GM18861 (cell line): Measurements from ENCODE around the gene CAPN11.
"Not testable (repeated sequence)": the region's sequence is repeated elsewhere in the genome, so short reads cannot be mapped to it uniquely, and the experiment has no call there.

Experiments
- ATAC-seq: cut with Tn5 transposase; IDR thresholded peaks from one replicate; pipeline ENCODE4 v1.9.1; 2021; ENCODE audit not compliant: unreplicated experiment

The CAPN11 gene

DNA sequence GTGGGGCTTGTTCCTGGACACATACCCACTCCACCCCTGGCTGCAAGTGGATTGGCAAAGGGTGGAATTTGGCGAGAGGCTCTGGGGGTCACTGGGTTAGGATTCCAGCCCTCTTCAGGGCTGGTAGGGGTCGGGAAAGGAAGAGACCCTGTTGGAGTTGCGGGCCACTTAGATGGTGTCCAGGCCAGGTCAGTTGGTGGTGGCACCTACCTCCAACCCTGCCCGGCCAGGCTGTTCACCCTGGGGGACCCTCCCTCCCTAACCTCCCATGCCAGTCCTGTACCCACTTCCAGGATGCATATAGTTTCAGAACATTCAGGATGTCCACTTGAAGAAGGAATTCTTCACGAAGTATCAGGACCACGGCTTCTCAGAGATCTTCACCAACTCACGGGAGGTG, 21.0 kb downstream of the CAPN11 start:
- ATAC-seq: no peak

- no peak for ATAC-seq
Observed at GRCh38 chr6:44180406-44180805, 21.8 kb downstream of the CAPN11 start.

DNA sequence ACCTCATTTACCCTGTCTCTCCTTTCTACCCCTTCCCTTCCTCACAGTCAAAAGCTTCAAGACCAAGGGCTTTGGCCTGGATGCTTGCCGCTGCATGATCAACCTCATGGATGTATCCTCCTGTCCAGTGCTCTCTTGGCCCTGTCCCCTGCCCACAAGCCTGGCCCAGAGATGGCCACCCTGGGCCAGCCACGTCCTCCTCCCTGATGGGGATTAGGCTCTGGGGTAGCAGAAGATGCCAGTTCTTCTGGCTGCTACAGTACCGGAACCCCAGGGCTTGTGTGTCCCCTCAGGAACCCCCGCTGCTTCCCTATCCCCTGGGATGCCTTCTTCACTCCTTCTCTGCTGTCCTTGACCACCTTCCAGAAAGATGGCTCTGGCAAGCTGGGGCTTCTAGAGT, 22.3 kb downstream of the CAPN11 start:
- no peak for ATAC-seq

DNA sequence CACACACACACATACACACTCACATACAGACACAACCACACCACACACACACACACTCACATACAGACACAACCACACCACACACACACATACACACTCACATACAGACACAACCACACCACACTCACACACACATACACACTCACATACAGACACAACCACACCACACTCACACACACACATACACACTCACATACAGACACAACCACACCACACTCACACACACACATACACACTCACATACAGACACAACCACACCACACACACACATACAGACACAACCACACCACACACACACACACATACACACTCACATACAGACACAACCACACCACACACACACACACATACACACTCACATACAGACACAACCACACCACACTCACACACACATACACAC, 23.2 kb downstream of the CAPN11 start:
- not testable (repeated sequence) for ATAC-seq

- ATAC-seq: no peak
Observed at GRCh38 chr6:44182911-44183390, 24.3 kb downstream of the CAPN11 start.

DNA sequence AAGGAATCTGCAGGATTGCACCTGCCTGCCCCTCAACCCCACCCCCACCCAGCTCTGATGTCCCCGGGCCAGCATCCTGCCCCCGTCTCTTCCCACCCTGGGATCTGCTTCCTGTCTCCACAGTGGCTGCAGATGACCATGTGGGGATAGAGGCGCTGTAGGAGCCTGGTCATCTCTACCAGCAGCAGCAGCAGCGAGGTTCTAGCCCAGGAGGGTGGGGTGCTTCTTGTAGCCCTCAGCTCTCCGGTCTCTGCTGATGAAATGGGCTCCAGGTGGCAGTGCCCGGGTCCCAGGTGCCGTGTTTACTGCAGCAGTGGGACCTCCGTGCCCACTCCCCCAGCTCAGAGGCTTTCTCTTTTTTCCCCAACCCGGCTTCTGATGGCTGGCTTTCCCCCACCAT, 25.2 kb downstream of the CAPN11 start:
- no peak for ATAC-seq

GRCh38 chr6:44185356-44185755, 26.7 kb downstream of the CAPN11 start:
- ATAC-seq: not testable (repeated sequence)

- ATAC-seq: no peak
Observed at GRCh38 chr6:44185953-44186634, 27.5 kb downstream of the CAPN11 start.

DNA sequence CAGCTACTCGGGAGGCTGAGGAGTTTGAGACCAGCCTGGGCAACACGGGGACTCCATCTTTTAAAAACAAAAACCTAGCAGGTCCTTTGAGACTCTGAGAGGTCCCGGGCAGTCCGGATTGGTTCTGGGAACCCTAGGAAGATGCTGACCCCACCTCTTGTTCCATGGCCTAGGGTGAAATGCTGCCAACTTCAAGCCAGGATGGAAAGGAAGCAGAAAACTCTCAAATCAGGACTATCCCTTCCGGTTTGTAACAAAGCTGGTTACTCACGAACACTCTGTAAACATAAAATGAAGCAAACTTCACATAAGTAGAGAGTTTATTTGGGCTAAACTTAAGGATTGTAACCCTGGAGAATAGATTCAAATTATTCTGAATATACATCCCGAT, 28.0 kb downstream of the CAPN11 start:
- no peak for ATAC-seq

DNA sequence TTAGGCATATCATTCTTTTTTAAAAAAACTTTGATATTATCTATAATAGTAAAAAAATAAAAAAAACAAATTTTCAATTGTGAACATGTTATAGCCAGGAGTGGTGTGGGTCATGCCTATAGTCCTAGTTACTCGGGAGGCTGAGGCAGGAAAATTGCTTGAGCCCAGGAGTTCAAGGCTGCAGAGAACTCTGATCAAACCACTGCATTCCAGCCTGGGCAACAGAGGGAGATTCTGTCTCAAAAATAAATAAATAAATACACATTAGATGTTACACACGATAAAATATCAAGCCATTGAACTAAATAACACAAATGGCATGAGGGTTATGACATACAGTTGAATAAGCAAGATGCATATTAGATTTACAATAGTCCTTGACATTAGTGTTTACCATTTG, 30.2 kb downstream of the CAPN11 start:
- ATAC-seq: no peak

GRCh38 chr6:44189257-44189656, 30.6 kb downstream of the CAPN11 start:
- no peak for ATAC-seq

DNA sequence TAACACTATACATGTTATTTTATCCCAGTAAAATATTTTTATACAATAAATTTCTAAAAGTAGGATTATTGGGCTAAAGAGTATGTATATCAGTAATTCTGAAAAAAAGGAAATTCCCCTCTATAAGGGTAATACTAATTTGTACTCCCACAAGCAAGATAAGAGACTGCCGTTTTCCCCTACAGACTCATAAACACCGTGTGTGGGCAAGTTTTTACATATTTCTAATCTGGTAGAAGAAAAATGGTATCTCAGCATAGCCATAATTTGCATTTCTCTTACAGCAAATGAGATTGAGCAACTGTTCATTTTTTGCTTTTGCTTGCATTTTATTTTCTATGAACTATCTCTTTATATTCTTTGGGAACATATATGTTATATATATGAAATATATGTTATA, 32.1 kb downstream of the CAPN11 start:
- peak; percentile 70 for ATAC-seq

DNA sequence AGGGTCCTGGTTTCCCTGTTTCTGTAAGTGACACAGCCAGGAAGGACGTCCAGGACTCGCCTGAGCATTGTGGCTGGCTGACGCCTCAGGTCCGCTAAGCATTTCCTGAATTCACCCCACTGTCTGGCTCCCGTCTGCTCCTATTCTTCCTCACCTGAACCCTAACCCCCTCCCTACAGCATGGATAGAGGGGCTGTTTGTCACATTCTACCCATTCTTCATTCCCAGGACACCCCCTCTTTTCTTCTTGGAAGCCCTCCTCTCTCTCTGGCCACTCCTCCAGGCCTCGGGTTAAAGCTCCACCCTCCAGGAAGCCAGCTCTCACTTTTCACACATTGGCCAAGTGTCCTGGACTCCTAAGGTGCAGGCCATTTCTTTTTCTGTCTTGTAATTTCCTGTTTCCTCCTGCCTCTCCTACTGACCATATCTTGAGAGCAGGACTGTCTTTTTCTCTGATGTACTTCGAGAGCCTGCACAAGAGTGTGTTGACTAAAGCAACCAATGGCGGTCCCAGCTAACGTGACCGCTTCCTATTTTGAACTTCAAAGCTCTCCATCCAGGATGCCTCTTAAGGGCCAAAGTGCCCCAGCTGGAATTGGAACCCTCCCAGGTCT, 33.9 kb downstream of the CAPN11 start:
- ATAC-seq: no peak

- ATAC-seq: no peak
Observed at GRCh38 chr6:44193307-44193910, 34.8 kb downstream of the CAPN11 start.

DNA sequence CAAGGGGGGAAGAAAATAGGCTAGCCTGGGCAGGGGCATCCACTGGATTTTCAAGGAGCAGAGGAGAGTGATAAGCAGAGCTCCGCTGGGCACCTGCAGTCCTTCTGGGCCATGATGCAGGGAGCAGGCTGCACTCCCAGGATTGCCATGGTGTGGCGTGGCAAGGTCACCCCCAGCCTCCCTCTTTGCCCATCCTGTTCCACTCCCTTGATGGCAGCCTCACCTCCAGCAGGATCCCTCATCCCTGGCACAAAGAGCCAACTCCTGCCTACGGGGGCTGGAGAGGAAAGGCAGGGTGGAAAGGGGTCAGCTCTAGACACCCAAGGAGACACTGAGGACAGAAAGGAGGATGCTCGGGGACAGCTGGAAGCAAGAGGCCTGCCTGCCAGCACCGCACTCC, 35.7 kb downstream of the CAPN11 start:
- no peak for ATAC-seq

- ATAC-seq: not testable (repeated sequence)
Observed at GRCh38 chr6:44196351-44196750, 37.7 kb downstream of the CAPN11 start.

DNA sequence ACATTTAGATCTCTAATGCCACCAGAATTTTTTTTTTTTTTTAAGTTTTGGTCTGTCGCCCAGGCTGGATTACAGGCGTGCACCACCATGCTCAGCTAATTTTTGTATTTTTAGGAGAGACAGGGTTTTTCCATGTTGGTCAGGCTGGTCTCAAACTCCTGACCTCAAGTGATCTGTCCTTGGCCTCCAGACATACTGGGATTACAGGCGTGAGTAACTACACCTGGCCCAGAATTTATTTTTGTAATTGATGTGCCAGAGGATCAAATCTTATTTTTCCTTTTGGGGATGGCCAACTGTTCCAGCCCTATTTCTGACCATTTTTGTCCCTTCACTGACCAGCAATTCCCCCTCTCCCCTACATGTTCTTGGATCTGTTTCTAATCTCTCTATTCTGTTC, 40.1 kb downstream of the CAPN11 start:
- ATAC-seq: no peak

DNA sequence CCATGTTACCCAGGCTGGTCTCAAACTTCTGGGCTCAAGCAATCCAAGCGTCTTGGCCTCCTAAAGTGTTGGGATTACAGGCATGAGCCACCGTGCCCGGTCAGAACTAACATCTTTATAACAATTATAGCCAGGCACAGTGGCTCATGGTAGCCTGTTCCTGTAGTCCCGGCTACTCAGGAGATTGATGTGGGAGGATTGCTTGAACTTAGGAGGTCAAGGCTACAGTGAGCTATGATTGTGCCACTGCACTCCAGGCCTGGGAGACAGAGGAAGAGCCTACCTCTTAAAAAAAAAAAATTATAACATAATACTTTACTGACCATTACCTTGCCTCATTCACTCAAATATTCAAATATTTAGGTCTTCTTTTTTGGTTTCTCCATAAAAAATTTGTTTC, 41.3 kb downstream of the CAPN11 start:
- no peak for ATAC-seq

DNA sequence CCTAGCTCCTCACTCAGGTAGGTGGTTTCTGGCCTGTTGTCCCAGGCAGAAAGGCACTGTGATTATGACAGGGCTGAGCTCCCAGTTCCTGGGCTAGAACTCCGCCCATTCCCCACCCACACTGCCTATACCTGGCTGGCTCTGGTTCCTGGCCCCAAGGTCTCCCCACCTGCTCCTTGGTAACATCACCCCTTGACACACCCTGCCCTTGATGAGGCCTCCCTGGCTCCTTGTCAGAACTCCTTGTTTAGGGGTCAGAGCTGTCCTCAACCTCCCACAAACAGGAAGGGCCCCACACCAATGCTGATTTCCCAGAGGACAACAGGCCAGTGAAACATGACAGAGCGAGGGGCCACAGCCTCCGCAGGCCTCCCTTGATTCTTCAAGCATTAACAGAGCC, 42.6 kb downstream of the CAPN11 start:
- no peak for ATAC-seq

DNA sequence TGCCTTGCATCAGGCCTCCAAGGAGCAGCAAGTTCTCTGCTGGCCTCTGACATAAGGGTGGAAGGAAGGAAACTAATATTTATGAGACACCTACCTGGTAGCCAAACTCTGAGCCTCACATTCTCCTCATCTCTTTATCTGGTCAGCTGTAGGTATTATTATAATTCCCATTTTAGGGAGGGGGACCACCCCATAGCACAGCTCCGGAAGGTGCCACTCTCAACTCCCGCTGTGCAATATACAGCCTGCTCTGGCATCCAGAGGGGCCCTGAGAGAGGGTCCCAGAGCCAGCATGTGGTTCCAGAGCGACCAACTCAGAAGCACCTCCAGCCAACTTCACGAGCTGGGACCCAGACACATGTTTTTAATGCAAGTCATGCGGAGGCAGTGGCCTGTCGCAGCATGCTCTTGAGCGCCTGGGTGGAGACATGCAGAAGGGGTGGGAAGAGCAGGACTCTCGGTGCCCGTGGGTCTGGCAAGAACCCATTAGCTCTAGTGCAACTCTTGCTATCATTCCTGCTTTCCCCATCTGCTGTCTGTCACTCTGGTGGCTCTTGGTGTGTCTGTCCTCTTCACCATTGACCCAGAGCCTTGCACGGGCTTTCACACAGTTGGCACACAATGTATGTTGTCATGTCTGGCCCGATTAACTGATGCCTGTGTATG, 43.2 kb downstream of the CAPN11 start:
- no peak for ATAC-seq

DNA sequence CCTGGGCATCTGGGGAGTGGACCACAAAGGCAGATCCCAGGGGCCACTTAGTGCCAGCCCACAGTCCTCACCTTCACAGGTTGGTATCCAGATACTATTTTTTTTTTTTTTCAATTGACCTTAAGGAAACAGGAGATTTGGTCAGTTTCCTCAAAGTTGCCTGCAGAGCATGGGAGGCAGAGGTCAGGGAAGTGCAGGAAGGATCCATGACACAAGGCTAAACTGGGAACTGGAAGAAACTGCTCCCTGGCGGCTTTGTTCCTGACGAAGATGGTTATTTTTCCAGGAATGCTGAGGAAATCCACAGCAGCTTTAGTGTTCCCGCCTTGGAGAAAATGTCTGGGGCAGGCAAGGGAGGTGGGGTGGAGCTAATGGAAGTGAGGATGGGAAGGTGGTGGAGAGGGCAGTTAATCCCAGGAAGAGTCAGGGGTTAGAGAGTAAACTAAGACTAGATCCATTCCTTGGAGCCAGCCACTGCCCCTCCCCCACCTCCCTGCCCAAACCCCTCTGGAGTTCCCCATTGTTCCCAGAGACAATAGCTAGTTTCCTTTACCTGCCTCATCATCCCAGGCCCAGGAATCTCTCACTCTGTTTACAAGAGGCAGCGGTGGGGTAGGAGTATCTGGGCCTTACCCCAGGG, 43.8 kb downstream of the CAPN11 start:
- ATAC-seq: no peak
